ENCODE data around the gene STXBP5. TPM values are rescaled to one million over a fixed set of nuclear protein-coding genes. Genes with fewer than 3 reads are reported as not detected.
A peak's percentile ranks its signal among the peaks of the same experiment; 100 is the strongest.
"Not testable (repeated sequence)": the region's sequence is repeated elsewhere in the genome, so short reads cannot be mapped to it uniquely, and the experiment has no call there.

The STXBP5 gene
- total RNA-seq, 1 experiment from 2014 or later: 30.5 TPM

DNA sequence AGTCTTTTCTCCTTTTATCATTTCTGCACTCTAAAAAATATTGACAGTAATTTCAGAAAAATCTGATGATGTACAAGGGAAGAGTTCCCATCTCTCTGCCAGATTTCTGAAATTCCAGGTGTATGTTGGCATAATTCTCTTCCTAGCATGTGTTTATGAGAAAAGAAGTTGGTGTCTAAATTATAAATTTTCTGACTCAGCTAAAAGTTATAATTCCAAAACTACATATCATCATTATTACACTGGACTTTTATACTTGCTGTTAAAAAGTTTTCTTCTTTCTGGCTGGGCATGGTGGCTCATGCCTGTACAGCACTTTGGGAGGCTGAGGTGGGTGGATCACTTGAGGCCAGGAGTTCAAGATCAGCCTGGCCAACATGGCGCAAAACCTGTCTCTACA is 168.6 kb downstream of the STXBP5 start:
- Histone ChIP-seq H3K27me3 (ENCODE audit: low read length) (no peaks in the 10 kb centered on the region), H3K4me2 (ENCODE audit: low read depth, low read length, poor library complexity, severe bottlenecking) (no peak overlapping the region), H3K9ac (ENCODE audit: low read length) (no peak overlapping the region), H3K4me3 (ENCODE audit: low read length) (no peak overlapping the region), H3K79me2 (ENCODE audit: low read length) (no peaks in the 10 kb centered on the region), H3K9me2 (replicated peaks; ENCODE audit: insufficient read depth, low read length) (no peaks in the 10 kb centered on the region), H3K9me3 (ENCODE audit: low read length) (no peaks in the 10 kb centered on the region; the same call in 1 of the 2 replicates), H3K36me3 (ENCODE audit: insufficient read depth, low read length) (peaks cover 16% of the 10 kb centered on the region; the same call in 1 of the 2 replicates), H2AFZ (ENCODE audit: low read length) (no peak overlapping the region), H4K20me1 (ENCODE audit: insufficient read depth, low read depth, low read length) (no peaks in the 10 kb centered on the region), H3K4me1 (ENCODE audit: low read length) (no peaks in the 10 kb centered on the region), H3K27ac (ENCODE audit: low read length) (no peak overlapping the region)
- DNase-seq: no peak

DNA sequence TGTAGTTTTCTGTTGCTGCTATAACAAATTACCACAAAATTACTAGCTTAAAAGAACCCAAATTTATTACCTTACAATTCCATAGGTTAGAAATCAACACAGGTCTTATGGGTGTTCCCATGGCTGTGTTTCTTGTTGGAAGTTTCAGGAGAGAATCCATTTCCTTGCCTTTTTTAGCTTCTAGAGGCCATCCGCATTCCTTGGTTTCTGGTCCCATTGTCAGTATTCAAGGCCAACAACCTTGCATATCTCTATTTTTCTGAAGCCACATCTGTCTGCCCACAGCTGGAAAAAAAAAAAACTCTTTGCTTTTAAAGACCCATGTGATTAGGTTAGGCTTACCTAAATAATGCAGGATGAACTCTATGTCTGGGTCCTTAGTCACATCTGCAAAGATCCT is 174.6 kb downstream of the STXBP5 start:
- no peak for DNase-seq

DNA sequence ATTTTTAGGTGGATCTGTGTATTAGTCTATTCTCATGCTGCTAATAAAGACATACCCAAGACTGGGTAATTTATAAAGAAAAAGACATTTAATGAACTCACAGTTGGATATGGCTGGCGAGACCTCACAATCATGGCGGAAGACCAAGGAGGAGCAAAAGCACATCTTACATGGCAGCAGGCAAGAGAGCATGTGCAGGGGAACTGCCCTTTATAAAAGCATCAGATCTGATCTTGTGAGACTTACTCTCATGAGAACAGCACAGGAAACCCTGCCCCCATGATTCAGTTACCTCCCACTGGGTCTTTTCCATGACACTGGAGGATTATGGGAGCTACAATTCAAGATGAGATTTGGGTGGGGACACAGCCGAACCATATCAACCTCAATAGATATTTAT is 176.6 kb downstream of the STXBP5 start:
- H3K79me2 ChIP-seq (ENCODE audit: low read length); H3K9me2 ChIP-seq (replicated peaks; ENCODE audit: insufficient read depth, low read length); DNase-seq; H3K27me3 ChIP-seq (ENCODE audit: low read length); H3K9ac ChIP-seq (ENCODE audit: low read length); H3K4me1 ChIP-seq (ENCODE audit: low read length); H3K9me3 ChIP-seq (ENCODE audit: low read length); H2AFZ ChIP-seq (ENCODE audit: low read length); H3K4me2 ChIP-seq (ENCODE audit: low read depth, low read length, poor library complexity, severe bottlenecking); H3K27ac ChIP-seq (ENCODE audit: low read length); H3K4me3 ChIP-seq (ENCODE audit: low read length); H4K20me1 ChIP-seq (ENCODE audit: insufficient read depth, low read depth, low read length): not testable (repeated sequence)
- peaks cover 48% of the 10 kb centered on the region for H3K36me3 ChIP-seq (ENCODE audit: insufficient read depth, low read length)

More for the DNA sequence above, 174.6 kb downstream of the STXBP5 start:
- H3K36me3 ChIP-seq (ENCODE audit: insufficient read depth, low read length): peaks cover 54% of the 10 kb centered on the region
- no peak overlapping the region for H3K27ac ChIP-seq (ENCODE audit: low read length)
- no peaks in the 10 kb centered on the region for H3K9me2 ChIP-seq (replicated peaks; ENCODE audit: insufficient read depth, low read length)
- no peak overlapping the region for H3K4me3 ChIP-seq (ENCODE audit: low read length)
- no peaks in the 10 kb centered on the region for H3K4me1 ChIP-seq (ENCODE audit: low read length)
- H3K4me2 ChIP-seq (ENCODE audit: low read depth, low read length, poor library complexity, severe bottlenecking): no peak overlapping the region
- H3K9me3 ChIP-seq (ENCODE audit: low read length): no peaks in the 10 kb centered on the region; the same call in 1 of the 2 replicates
- H3K9ac ChIP-seq (ENCODE audit: low read length): no peak overlapping the region
- H3K79me2 ChIP-seq (ENCODE audit: low read length): no peaks in the 10 kb centered on the region
- H2AFZ ChIP-seq (ENCODE audit: low read length): no peak overlapping the region
- H4K20me1 ChIP-seq (ENCODE audit: insufficient read depth, low read depth, low read length): no peaks in the 10 kb centered on the region
- no peaks in the 10 kb centered on the region for H3K27me3 ChIP-seq (ENCODE audit: low read length)

DNA sequence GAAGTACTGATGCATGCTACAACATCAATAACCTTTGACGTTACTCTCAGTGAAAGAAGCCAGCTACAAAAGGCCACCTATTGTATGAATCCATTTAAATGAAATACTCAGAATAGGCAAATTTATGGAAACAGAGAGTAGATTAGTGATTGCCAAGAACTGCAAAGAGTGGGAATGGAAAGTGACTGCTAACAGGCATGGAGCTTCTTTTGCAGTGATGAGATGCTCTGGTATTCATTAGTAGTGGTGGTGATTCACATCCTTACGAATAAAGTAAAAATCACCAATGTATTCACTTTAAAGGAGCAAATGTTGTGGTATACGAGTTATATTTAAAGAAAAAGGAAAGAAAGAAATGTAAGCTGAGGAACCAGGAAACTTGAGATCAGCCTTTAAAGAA is 177.5 kb downstream of the STXBP5 start:
- H3K4me2 ChIP-seq (ENCODE audit: low read depth, low read length, poor library complexity, severe bottlenecking): no peak overlapping the region
- no peaks in the 10 kb centered on the region for H4K20me1 ChIP-seq (ENCODE audit: insufficient read depth, low read depth, low read length)
- H3K79me2 ChIP-seq (ENCODE audit: low read length): no peaks in the 10 kb centered on the region
- H3K9me2 ChIP-seq (replicated peaks; ENCODE audit: insufficient read depth, low read length): no peaks in the 10 kb centered on the region
- H3K9me3 ChIP-seq (ENCODE audit: low read length): no peaks in the 10 kb centered on the region; the same call in 1 of the 2 replicates
- no peak overlapping the region for H2AFZ ChIP-seq (ENCODE audit: low read length)
- no peak overlapping the region for H3K9ac ChIP-seq (ENCODE audit: low read length)
- no peak overlapping the region for H3K4me3 ChIP-seq (ENCODE audit: low read length)
- no peaks in the 10 kb centered on the region for H3K4me1 ChIP-seq (ENCODE audit: low read length)
- peaks cover 43% of the 10 kb centered on the region for H3K36me3 ChIP-seq (ENCODE audit: insufficient read depth, low read length)
- H3K27ac ChIP-seq (ENCODE audit: low read length): no peak overlapping the region
- no peak for DNase-seq
- H3K27me3 ChIP-seq (ENCODE audit: low read length): no peaks in the 10 kb centered on the region

DNA sequence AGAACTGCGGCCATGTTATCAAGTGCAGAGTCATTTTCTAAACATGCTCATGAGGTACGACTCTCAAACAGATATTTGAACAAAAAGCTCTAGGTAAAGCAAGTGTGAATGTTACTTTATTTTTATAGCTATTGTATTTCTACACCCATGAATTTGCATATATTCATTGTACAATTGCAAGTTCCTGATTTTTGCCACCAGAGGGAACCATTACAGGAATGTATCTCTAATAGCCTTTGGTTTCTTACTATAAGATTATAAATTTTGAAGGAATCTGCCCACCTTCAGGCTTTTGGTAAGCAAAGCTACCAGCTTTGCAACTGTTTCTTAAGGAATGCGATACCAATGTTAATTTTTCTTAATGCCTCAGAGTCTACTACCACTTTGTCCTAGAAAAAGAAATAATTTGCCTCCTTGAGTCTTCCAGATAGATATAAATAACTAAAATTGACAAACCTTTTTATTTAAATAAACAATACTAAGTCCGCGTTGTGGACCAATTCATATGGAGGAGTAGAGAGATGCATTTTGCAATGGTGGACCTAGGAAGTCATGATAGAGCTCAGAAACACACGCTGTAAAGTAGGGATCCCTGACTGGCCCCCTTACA is 178.8 kb downstream of the STXBP5 start:
- Histone ChIP-seq H4K20me1 (ENCODE audit: insufficient read depth, low read depth, low read length) (no peaks in the 10 kb centered on the region), H3K4me2 (ENCODE audit: low read depth, low read length, poor library complexity, severe bottlenecking) (no peak overlapping the region), H3K4me3 (ENCODE audit: low read length) (no peak overlapping the region), H3K9me3 (ENCODE audit: low read length) (no peaks in the 10 kb centered on the region), H3K4me1 (ENCODE audit: low read length) (no peaks in the 10 kb centered on the region), H3K9ac (ENCODE audit: low read length) (no peak overlapping the region), H3K79me2 (ENCODE audit: low read length) (no peaks in the 10 kb centered on the region), H3K36me3 (ENCODE audit: insufficient read depth, low read length) (peaks cover 42% of the 10 kb centered on the region), H3K9me2 (replicated peaks; ENCODE audit: insufficient read depth, low read length) (no peaks in the 10 kb centered on the region), H3K27me3 (ENCODE audit: low read length) (no peaks in the 10 kb centered on the region), H3K27ac (ENCODE audit: low read length) (no peak overlapping the region), H2AFZ (ENCODE audit: low read length) (no peak overlapping the region)
- DNase-seq: peak; percentile 58

DNA sequence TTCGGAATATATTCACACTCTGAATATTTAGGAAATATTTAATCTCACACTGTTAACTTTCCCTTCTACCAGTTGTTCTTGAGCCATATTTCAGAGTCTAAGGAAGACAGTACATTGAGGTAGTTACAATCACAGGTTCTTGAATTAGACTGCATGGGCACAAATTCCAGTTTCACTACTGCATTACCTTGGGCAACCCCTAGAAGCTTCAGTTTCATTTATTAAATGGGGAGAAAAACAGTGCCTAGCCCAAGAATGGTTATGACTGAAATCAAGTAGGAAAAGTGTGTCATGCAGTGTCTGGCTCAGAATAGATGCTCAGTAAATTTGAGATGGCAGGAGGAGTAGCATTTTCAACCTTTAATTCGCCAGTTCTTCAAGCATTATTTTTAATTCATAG is 179.8 kb downstream of the STXBP5 start:
- Histone ChIP-seq H3K27me3 (ENCODE audit: low read length) (no peaks in the 10 kb centered on the region), H3K4me1 (ENCODE audit: low read length) (no peaks in the 10 kb centered on the region), H4K20me1 (ENCODE audit: insufficient read depth, low read depth, low read length) (no peaks in the 10 kb centered on the region), H3K9ac (ENCODE audit: low read length) (no peak overlapping the region), H3K9me3 (ENCODE audit: low read length) (no peaks in the 10 kb centered on the region), H3K79me2 (ENCODE audit: low read length) (no peaks in the 10 kb centered on the region), H3K27ac (ENCODE audit: low read length) (no peak overlapping the region), H3K4me3 (ENCODE audit: low read length) (no peak overlapping the region), H2AFZ (ENCODE audit: low read length) (no peak overlapping the region), H3K36me3 (ENCODE audit: insufficient read depth, low read length) (peaks cover 33% of the 10 kb centered on the region), H3K4me2 (ENCODE audit: low read depth, low read length, poor library complexity, severe bottlenecking) (no peak overlapping the region), H3K9me2 (replicated peaks; ENCODE audit: insufficient read depth, low read length) (no peaks in the 10 kb centered on the region)
- DNase-seq: no peak

DNA sequence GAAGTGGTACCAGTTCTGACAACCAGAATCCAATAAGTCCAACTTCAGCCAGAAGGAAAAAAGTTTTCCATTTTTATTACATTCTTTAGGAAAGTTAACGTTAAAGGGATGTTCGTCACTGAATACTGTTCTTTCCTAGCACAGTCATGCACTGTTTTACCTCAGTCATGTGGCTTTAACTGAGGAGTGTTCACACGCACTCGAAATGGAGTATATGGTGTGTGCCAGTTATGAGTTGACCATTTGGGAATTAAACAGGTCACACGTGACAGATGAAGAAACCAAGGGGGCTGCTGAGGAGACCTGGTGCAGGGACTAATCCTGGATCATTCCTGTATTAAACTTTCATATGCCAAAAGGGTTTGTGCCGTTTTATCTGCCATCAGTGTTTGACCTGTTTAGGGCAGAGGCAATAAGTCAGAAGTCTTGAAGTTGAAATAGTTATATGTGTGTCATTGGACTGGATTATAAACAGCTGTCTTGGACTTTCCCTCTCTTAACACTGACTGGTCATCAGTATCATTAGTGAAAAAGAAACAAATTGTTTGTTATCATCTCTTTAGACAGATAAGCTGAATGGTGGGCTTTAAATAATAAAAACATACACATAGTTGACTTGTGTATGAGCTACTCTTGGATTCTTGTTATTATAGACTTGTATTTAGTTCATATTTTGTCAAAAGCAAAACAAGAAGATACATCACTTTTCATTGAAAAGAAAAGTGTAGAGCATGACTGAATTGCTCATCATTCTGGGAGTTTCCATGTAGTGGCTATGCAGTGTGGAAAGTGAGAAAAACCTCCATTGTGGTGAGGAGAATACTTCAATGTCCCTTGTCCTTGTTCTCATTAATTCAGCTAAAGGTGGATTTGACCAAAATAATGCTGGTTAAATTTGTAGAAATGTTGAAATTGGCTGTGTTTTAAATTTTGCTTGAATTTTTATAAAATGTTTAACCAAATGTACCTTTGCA is 180.8 kb downstream of the STXBP5 start:
- Histone ChIP-seq H4K20me1 (ENCODE audit: insufficient read depth, low read depth, low read length) (no peaks in the 10 kb centered on the region), H3K27me3 (ENCODE audit: low read length) (no peaks in the 10 kb centered on the region), H2AFZ (ENCODE audit: low read length) (no peak overlapping the region), H3K9me3 (ENCODE audit: low read length) (no peaks in the 10 kb centered on the region), H3K27ac (ENCODE audit: low read length) (no peak overlapping the region), H3K36me3 (ENCODE audit: insufficient read depth, low read length) (peaks cover 23% of the 10 kb centered on the region), H3K4me3 (ENCODE audit: low read length) (no peak overlapping the region), H3K79me2 (ENCODE audit: low read length) (no peaks in the 10 kb centered on the region), H3K4me2 (ENCODE audit: low read depth, low read length, poor library complexity, severe bottlenecking) (no peak overlapping the region), H3K9me2 (replicated peaks; ENCODE audit: insufficient read depth, low read length) (no peaks in the 10 kb centered on the region), H3K9ac (ENCODE audit: low read length) (no peak overlapping the region), H3K4me1 (ENCODE audit: low read length) (no peaks in the 10 kb centered on the region)
- no peak for DNase-seq

DNA sequence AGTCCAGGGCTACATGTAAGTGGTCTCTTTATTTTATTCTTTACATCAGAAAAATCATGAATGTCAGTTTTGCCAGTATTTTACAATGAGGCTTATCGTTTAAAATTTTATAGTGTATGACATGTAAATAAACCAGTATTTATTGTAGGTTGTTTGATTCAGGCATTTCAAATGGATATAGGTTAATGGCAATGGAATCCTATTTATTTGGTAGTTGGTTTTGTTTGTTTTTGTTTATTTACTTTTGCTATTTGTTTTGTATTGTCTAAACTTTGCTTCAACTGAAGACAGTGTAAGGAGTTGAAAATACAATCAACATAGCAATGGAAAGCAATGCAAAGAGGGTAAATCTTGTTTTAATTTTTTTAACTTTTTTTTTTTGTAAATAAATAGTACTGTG is 185.2 kb downstream of the STXBP5 start:
- H3K4me2 ChIP-seq (ENCODE audit: low read depth, low read length, poor library complexity, severe bottlenecking): no peak overlapping the region
- no peaks in the 10 kb centered on the region for H3K79me2 ChIP-seq (ENCODE audit: low read length)
- H3K36me3 ChIP-seq (ENCODE audit: insufficient read depth, low read length): peaks cover 5% of the 10 kb centered on the region; the same call in 1 of the 2 replicates
- H3K9me2 ChIP-seq (replicated peaks; ENCODE audit: insufficient read depth, low read length): no peaks in the 10 kb centered on the region
- H3K27ac ChIP-seq (ENCODE audit: low read length): no peak overlapping the region
- H2AFZ ChIP-seq (ENCODE audit: low read length): no peak overlapping the region
- no peaks in the 10 kb centered on the region for H4K20me1 ChIP-seq (ENCODE audit: insufficient read depth, low read depth, low read length)
- no peaks in the 10 kb centered on the region for H3K27me3 ChIP-seq (ENCODE audit: low read length)
- H3K4me1 ChIP-seq (ENCODE audit: low read length): no peaks in the 10 kb centered on the region
- no peak for DNase-seq
- H3K4me3 ChIP-seq (ENCODE audit: low read length): no peak overlapping the region
- no peaks in the 10 kb centered on the region for H3K9me3 ChIP-seq (ENCODE audit: low read length)
- H3K9ac ChIP-seq (ENCODE audit: low read length): no peak overlapping the region

Measured in Karpas-422 (cell line).